Caco-2 (cell line): Measurements from ENCODE around the gene KIRREL3. TPM values are rescaled to one million over a fixed set of nuclear protein-coding genes. Genes with fewer than 3 reads are reported as not detected.

Source experiments
- BruUV-seq: library from RNA; stranded (reverse); fragments of 400-500 nt; replicated peaks from 2 replicates; lab custom pipeline; 2021; lab: Mats Ljungman, UMichigan
- CTCF ChIA-PET: fragments of 300-600 bp; sonication (Branson Sonifier 250); formaldehyde crosslinking; loops from one replicate; lab custom pipeline; 2022; ENCODE audit warnings: antibody characterized with exemption; lab: Charles Lee
- POLR2A ChIA-PET: fragments of 300-600 bp; sonication (Branson Sonifier 250); formaldehyde crosslinking; loops from one replicate; lab custom pipeline; 2022; ENCODE audit warnings: antibody characterized with exemption; lab: Charles Lee
- DNase-seq, 2 experiments: peaks; one replicate each; pipeline versions ENCODE4 v3.0.0 to v3.0.0-alpha.2; 2020 to 2022
- H3K27me3 ChIP-seq: replicated peaks from 2 replicates; pipeline ENCODE4 v1.6.0; 2011; ENCODE audit warnings: low read length; ENCODE audit not compliant: control insufficient read depth, insufficient read depth
- H3K36me3 ChIP-seq: 2 replicates; pipeline ENCODE4 v1.5.1; 2011; ENCODE audit warnings: low read length; ENCODE audit not compliant: control insufficient read depth, insufficient read depth
- H3K4me1 ChIP-seq: fragments of 250-450 bp; sonication (Bioruptor Pico); 2 replicates; pipeline ENCODE4 v1.5.1; 2020; ENCODE audit warnings: mild to moderate bottlenecking
- H3K4me3 ChIP-seq: 2 replicates; pipeline ENCODE4 v1.5.1; 2011; ENCODE audit warnings: low read depth, mild to moderate bottlenecking, control low read depth, low read length
- H3K9me3 ChIP-seq: fragments of 250-450 bp; sonication (Bioruptor Pico); 2 replicates; pipeline ENCODE4 v1.5.1; 2020; ENCODE audit warnings: mild to moderate bottlenecking, moderate library complexity
- H3K27ac Mint-ChIP-seq: one replicate; pipeline ENCODE4 v1.8.0; 2022; ENCODE audit warnings: mixed read lengths; ENCODE audit not compliant: unreplicated experiment
- H3K27me3 Mint-ChIP-seq: one replicate; pipeline ENCODE4 v1.8.0; 2022; ENCODE audit warnings: mixed read lengths; ENCODE audit not compliant: insufficient read depth, unreplicated experiment
- H3K36me3 Mint-ChIP-seq: one replicate; pipeline ENCODE4 v1.8.0; 2022; ENCODE audit warnings: mild to moderate bottlenecking, mixed read lengths; ENCODE audit not compliant: insufficient read depth, unreplicated experiment
- H3K4me1 Mint-ChIP-seq: one replicate; pipeline ENCODE4 v1.8.0; 2022; ENCODE audit warnings: low read depth, mixed read lengths; ENCODE audit not compliant: unreplicated experiment
- H3K4me3 Mint-ChIP-seq: one replicate; pipeline ENCODE4 v1.8.0; 2022; ENCODE audit warnings: mild to moderate bottlenecking, moderate library complexity, mixed read lengths; ENCODE audit not compliant: unreplicated experiment
- H3K9me3 Mint-ChIP-seq: one replicate; pipeline ENCODE4 v1.8.0; 2022; ENCODE audit warnings: mixed read lengths; ENCODE audit not compliant: unreplicated experiment
- intact Hi-C: fragments of 100-400 bp; cut with micrococcal nuclease; formaldehyde crosslinking; loops from one replicate; pipeline ENCODE4 v1.10.0; 2022; ENCODE audit not compliant: unreplicated experiment
- total RNA-seq: library from RNA; stranded (reverse); gene quantifications from 2 replicates; pipeline ENCODE4 v1.2.3, GENCODE V29; 2022
- TF ChIP-seq, protein P1 (sequence below), 2 experiments: fragments of 200-600 bp in 1 of 2; IDR thresholded peaks; 1 replicate in 1 of 2; 2 replicates in 1 of 2; pipeline versions ENCODE4 v1.5.1 to v1.8.0; 2011 to 2022; ENCODE audit warnings: antibody characterized with exemption in 1 of 2, control low read depth in 1 of 2, inconsistent platforms in 1 of 2, low read depth in 1 of 2, low read length in 1 of 2, mild to moderate bottlenecking in 1 of 2, moderate library complexity in 1 of 2; ENCODE audit not compliant: insufficient read depth in 1 of 2, severe bottlenecking in 1 of 2, unreplicated experiment in 1 of 2

KIRREL3 gene
- total RNA-seq, 1 experiment from 2014 or later = not detected

DNA sequence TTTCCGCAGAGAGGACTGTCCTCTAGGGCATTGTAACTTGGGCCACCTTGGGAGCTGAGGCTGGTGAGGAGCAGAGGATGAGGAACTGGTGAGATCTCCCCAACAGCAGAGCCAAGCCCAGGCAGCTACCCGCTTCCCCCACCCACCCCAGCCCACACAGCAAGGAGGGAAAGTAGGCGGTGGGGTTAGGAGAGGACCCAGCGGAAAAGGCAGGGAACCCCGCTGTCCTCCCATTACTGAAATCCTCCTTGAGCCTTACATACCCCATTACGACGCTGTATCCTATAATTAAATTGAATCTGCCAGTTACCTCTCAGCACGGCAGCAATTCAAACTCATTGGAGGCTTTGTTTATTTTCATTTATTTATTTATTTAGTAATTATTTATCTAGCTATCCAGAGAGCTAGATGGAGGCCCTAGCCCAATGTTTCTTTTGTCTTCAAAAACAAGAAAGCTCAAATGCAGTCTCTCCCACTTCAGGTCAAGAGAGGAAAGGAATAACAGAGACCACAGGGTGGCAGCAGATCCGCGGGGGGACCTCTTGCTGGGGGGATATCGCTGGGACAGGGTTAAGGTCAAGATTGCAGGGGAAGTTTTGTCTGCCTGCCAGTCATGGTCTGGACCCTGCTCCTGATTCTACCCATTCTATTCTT, 427.1 kb downstream of the KIRREL3 start:
- Histone ChIP-seq H3K4me1 (no peaks in the 10 kb centered on the region), H3K4me3 (no peak overlapping the region), H3K36me3 (no peaks in the 10 kb centered on the region), H3K27me3 (peaks cover 1% of the 10 kb centered on the region; the same call in 1 of the 2 replicates), H3K9me3 (no peaks in the 10 kb centered on the region)
- DNase-seq = no peak
- Mint-ChIP-seq H3K36me3 (no peaks in the 10 kb centered on the region), H3K4me3 (no peak overlapping the region), H3K27ac (no peak overlapping the region), H3K27me3 (peaks cover 29% of the 10 kb centered on the region), H3K9me3 (no peaks in the 10 kb centered on the region), H3K4me1 (no peaks in the 10 kb centered on the region)
- intact Hi-C loops = no loop called here
- POLR2A ChIA-PET = no interaction called here
- TF ChIP-seq, protein P1, sequence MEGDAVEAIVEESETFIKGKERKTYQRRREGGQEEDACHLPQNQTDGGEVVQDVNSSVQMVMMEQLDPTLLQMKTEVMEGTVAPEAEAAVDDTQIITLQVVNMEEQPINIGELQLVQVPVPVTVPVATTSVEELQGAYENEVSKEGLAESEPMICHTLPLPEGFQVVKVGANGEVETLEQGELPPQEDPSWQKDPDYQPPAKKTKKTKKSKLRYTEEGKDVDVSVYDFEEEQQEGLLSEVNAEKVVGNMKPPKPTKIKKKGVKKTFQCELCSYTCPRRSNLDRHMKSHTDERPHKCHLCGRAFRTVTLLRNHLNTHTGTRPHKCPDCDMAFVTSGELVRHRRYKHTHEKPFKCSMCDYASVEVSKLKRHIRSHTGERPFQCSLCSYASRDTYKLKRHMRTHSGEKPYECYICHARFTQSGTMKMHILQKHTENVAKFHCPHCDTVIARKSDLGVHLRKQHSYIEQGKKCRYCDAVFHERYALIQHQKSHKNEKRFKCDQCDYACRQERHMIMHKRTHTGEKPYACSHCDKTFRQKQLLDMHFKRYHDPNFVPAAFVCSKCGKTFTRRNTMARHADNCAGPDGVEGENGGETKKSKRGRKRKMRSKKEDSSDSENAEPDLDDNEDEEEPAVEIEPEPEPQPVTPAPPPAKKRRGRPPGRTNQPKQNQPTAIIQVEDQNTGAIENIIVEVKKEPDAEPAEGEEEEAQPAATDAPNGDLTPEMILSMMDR (IDR thresholded peaks at IDR 0.05; ENCODE audit: insufficient read depth in 1 of 2, low read depth in 1 of 2, low read length in 1 of 2, severe bottlenecking in 1 of 2, unreplicated experiment in 1 of 2) = peak in 1 of 2 experiments; percentile 35
- BruUV-seq = no TSS peak
- CTCF ChIA-PET = interaction anchor here (0.7 kb wide), 3 partner anchors 10 to 419 kb away, joined by 3 to 5 read pairs (median 5); no protein-coding TSS in a partner anchor

DNA sequence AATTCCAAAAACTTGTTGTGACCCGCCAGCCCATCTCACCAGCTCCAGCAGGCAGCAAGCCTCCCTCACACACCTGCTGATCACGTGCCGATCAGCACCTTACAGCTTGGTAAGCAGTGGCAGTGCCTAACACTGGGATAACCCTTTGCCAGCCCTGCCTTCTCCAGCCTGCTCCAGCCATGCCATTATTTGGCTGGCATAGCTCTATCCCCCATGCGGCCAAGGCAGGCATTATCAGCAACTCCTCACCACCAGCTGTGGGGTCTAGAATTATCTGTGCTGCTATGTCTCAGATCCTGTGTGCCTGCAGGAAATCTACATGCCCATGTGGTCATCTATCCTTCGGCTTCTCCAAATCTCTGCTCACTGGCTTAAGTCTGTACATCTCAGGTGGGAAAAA, 430.1 kb downstream of the KIRREL3 start:
- BruUV-seq = no TSS peak
- intact Hi-C loops = no loop called here
- H3K36me3 Mint-ChIP-seq = no peaks in the 10 kb centered on the region

DNA sequence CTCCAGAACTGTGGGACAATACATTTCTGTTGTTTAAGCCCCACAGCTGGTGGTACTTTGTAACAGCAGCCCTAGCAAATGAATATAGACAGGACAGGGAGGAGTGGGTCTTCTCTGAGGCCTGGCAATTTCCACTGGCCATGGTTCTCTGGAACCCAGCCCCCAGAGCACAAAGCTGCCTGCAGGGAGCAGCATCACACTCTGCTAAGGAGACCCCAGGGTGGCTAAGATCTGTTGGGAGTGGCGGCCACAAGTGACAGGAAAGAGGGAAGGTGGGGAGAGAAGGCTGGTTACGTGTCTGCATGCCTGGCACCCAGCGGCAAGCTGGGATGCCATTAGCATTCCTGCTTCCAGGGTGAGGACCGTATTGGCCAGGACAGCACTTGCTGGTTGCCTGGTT, 433.2 kb downstream of the KIRREL3 start:
- POLR2A ChIA-PET = no interaction called here
- Histone ChIP-seq H3K4me1 (no peaks in the 10 kb centered on the region), H3K4me3 (no peak overlapping the region), H3K36me3 (no peaks in the 10 kb centered on the region), H3K27me3 (no peaks in the 10 kb centered on the region), H3K9me3 (no peaks in the 10 kb centered on the region)
- no peaks in the 10 kb centered on the region for H3K4me1 Mint-ChIP-seq
- no peak for DNase-seq
- no peaks in the 10 kb centered on the region for H3K36me3 Mint-ChIP-seq
- intact Hi-C loops = no loop called here
- H3K4me3 Mint-ChIP-seq = no peak overlapping the region
- BruUV-seq = no TSS peak
- no peaks in the 10 kb centered on the region for H3K9me3 Mint-ChIP-seq
- CTCF ChIA-PET = no interaction called here
- peaks cover 27% of the 10 kb centered on the region for H3K27me3 Mint-ChIP-seq
- H3K27ac Mint-ChIP-seq = no peak overlapping the region
- TF ChIP-seq, protein P1 (IDR thresholded peaks at IDR 0.05; ENCODE audit: insufficient read depth in 1 of 2, low read depth in 1 of 2, low read length in 1 of 2, severe bottlenecking in 1 of 2, unreplicated experiment in 1 of 2) = no peak

More for the DNA sequence above, 430.1 kb downstream of the KIRREL3 start:
- Histone ChIP-seq H3K4me3 (no peak overlapping the region), H3K9me3 (no peaks in the 10 kb centered on the region), H3K27me3 (no peaks in the 10 kb centered on the region), H3K4me1 (no peaks in the 10 kb centered on the region), H3K36me3 (no peaks in the 10 kb centered on the region)
- DNase-seq = no peak
- Mint-ChIP-seq H3K27me3 (peaks cover 27% of the 10 kb centered on the region), H3K27ac (no peak overlapping the region), H3K9me3 (no peaks in the 10 kb centered on the region), H3K4me3 (no peak overlapping the region), H3K4me1 (no peaks in the 10 kb centered on the region)
- TF ChIP-seq, protein P1 (IDR thresholded peaks at IDR 0.05; ENCODE audit: insufficient read depth in 1 of 2, low read depth in 1 of 2, low read length in 1 of 2, severe bottlenecking in 1 of 2, unreplicated experiment in 1 of 2) = peak in 1 of 2 experiments; percentile 7
- ChIA-PET CTCF (no interaction called here), POLR2A (no interaction called here)
